Endometrial microvascular endothelial cells (primary cell): ENCODE results near the gene ETS1. TPM values are rescaled to one million over a fixed set of nuclear protein-coding genes. Genes with fewer than 3 reads are reported as not detected.

Experiments
- in situ Hi-C: cut with HindIII; loops from 2 replicates; pipeline ENCODE4 v1.10.0; 2017; ENCODE audit warnings: low sequenced_read_pairs, low pct_unique_long_range_greater_than_20kb; ENCODE audit errors: inconsistent ontology term
- total RNA-seq: library from RNA; depleted of rRNA; stranded (reverse); fragments of >200 nt; gene quantifications from one replicate; pipeline ENCODE4 v1.2.3, GENCODE V29; 2015; ENCODE audit errors: inconsistent ontology term

ETS1 gene, protein sequence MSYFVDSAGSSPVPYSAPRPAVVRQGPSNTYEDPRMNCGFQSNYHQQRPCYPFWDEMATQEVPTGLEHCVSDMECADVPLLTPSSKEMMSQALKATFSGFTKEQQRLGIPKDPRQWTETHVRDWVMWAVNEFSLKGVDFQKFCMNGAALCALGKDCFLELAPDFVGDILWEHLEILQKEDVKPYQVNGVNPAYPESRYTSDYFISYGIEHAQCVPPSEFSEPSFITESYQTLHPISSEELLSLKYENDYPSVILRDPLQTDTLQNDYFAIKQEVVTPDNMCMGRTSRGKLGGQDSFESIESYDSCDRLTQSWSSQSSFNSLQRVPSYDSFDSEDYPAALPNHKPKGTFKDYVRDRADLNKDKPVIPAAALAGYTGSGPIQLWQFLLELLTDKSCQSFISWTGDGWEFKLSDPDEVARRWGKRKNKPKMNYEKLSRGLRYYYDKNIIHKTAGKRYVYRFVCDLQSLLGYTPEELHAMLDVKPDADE
- 35.4 TPM for total RNA-seq

DNA sequence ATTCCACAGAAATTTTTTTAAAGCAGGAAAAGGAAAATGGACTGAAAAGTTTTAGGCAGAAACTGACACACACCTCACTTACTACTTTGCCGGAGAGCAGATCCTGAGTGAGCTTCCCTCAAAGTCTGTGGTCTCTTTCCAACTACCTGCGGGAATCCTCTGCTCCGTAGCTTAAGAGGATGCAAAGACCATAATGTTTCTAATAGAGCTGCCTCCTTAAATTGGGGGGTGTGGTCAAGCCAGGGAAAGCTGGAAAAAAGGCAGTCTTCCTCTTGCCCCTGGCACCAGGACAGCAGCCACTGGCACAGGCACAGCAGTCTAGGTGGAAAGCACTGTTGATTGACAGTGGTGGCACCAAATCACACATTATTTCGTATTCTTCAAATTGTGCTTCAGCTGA is at the start of gene ETS1:
Gene ETS1 (minus strand): TSS at position 144 of the 400 bp plus-strand sequence. CDS start 14,428 bp downstream, outside the sequence.
- in situ Hi-C loops = no loop called here

DNA sequence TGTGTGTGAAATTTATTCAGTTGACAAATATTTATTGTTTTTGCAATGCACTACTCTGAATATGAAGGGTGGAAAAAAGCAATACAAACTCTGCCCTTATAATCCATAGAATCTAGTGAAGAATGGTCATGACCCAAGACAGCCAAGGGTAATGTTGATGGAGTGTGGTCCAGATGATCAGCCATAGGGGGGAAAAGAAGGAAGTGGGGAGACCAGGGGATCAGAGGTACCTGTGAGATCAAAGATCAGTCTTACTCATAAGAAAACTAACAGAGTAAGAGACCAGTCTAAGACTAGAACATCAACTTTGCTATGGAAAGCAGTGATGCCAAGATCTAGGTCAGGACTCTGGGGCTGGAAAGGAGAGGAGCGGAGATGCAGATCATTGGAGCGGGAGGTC is 47.0 kb upstream of the ETS1 start:
- in situ Hi-C loops = loop anchor here (25.0 kb wide), 2 partner anchors 322 to 447 kb away; no protein-coding TSS in a partner anchor

DNA sequence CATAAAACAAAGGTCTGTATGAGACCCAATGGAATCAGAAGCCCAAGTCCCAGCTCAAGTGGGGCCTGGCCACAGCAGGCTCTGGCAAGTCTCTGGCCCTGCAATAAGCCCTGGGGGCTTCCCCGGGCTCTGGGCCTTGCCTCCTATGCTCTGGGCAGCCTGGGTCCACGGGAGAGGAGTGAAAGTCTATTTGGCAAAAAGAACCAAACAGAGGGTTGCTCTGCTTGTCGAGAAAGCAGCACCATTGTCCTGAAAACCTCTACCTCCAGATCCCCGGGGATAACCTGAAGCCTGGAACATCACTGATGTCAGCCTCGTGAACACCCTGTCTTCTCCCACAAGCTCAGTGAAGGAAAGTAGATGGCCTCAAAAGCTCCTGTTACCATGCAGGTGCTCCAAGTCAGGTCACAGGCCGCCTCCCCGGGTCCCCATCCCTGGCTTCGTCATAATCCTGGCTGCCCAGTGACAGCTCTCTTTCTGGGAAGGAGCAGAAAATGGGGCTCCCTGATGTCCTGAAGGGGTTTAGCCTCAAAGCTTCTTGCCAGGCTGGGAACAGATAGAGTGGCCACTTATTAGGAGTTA is 46.1 kb upstream of the ETS1 start:
- in situ Hi-C loops = loop anchor here (25.0 kb wide), 2 partner anchors 321 to 446 kb away; no protein-coding TSS in a partner anchor

DNA sequence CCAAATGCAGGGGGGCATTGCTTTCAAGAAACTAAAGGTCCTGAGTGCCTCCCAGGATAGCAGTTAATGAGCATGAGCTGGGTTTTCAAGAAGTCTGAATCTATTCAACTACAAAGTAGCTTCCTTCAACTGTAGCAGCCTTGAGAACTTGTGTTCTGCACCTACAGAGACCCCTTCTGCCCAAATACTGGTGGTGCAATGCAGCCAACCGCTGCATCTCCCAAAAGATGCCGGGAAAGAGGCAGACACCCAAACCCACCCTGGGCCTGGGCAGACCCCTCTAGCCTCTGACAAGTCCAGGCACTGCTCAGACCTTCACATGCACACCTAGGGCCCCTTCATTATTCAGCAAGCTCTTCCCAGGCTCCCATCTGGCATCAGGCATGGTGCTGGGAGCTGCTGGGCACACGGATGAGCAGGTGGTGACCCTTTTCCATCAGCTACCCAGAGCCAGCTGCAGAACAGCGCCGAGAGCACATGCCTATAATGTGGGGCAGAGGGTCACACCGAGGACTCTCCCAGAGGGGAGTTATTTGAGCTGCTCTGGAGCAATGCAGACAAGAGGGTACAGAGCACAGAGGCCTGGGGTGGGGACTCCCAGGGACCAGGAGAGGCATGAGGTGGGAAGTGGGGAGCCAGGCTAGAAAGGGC is 44.9 kb upstream of the ETS1 start:
- in situ Hi-C loops = loop anchor here (25.0 kb wide), 2 partner anchors 320 to 445 kb away; no protein-coding TSS in a partner anchor

DNA sequence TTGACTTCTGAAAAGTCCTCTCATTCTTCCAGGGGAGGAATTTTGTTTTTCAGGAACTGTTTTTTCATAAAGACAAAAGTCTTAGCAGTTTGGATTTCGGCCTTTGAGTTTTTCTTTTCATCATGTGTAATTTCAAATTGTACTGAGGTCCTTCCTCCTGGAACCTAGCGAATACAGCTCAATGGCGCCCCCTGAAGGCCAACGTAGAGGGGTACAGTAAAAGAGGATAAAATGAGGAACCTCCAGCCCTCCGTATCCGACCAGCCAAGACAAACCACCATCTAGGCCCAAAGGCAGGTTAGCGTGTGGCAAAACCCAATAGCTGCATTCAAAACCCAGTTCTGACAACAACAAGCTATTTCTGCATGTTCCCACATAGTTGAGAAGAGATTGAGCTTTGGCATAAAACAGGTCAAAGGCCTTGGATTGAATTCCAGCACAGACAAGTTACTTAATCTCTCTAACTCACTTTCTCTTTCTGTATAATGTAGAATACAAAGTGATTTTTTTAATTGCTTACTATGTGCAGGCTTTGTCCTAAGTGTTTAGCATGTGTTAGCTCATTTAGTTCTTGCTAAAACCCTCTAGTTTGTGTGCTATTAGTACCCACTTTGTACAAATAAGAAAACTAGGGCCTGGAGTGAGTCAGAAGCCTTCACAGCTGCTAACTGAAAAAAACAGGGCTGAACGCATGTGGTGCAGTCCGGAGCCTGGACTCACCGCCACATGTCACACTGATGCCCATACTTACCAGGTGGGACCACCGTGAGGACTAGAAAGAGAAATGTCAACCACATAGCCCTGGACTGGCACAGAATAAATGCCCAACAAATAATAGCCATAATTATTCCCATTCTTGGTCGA is 43.2 kb upstream of the ETS1 start:
- in situ Hi-C loops = loop anchor here (25.0 kb wide), 2 partner anchors 318 to 443 kb away; no protein-coding TSS in a partner anchor

DNA sequence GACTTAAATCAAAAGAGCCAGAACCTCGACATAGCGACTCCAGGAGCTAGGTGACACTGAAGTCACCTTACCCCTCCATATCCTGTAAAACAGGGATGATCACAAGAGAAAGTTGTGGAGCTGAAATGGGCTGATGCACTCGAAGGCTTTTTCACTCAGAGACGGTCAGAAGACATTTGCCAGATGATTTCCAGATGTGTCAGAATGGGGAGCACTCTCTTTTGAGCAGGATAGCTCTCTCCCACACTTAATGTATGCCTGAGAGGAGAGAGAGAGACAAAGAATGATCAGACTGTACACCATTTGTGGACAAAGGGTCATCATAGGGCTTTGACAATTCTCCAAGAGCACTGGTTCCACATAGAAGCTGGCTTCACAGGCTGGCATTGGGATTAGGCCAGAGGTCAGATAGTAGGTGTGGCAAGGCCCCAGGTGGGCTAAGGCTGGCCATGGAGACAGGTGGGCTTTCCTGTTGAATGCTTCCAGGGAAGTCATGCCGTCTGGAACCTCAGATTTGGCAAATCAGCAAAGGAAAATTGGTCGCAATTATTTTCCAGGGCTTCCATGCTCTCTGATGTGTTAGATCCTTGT is 42.3 kb upstream of the ETS1 start:
- in situ Hi-C loops = loop anchor here (25.0 kb wide), 2 partner anchors 317 to 442 kb away; no protein-coding TSS in a partner anchor

DNA sequence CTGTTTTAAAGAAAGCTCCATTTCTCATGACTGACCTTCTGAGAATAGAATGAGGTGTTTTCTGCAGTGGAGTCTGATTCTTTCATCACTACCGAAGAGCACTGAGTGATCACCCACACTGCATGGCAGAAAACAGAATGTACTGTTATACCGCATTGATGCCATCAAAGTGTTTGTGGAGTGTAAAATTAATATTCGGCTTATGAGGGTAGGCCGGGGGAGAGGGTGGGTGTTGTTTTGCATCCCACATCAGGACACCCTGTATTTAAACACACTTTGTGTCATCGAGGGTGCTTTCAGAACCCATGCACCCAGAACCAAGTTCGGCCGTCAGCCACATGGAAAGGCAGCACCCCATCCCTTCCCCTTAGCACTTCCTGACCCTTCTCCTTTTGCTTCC is 41.3 kb upstream of the ETS1 start:
- in situ Hi-C loops = loop anchor here (25.0 kb wide), 2 partner anchors 316 to 441 kb away; no protein-coding TSS in a partner anchor

DNA sequence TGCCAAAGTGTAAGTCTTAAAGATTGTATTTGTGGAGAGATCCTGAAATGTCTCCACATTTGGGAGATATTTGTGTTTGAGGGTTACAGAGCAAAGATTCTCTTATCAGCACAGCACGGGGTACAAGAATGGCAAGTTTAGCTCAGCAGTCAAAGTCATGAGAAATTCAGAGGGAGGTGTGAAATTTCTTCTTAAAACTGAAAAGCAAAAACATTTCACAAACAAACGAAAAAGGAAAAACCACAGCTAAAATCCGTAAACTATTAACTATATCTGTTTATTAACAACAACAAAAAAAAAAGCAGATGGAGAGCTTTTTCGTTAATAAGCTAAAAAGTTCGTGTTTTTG is 40.9 kb upstream of the ETS1 start:
- in situ Hi-C loops = loop anchor here (25.0 kb wide), 2 partner anchors 316 to 441 kb away; no protein-coding TSS in a partner anchor

DNA sequence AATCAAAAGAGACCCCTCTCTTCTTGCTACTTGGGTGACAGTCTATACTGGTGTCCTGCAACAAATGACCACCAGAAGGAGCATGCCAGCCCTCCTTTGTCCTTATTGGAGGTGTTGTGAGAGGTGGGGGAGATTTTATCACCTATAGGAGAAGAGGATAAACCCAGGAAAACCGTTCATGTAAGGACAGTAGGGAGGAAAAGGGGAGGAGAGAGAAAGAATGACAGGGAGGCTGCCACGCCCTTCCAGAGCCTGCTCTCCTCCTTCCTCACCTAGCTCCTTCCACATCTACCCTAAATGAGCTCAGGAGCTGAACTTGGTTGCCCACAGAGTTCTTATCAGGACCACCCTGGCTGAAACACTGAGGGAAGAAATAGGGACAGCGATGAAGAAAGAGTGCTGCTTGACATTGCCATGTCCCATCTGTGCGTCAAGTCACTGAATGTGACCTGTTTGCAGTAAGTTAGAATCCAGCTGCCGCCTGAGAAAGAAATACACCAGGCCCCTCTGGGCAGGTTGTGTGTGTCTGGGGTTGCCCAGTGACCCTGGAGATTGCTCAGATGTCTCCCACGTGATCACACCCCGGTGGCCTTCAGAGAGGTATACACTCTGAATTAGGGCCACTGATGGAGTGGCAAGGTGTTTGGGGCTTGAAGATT is 40.4 kb upstream of the ETS1 start:
- in situ Hi-C loops = loop anchor here (25.0 kb wide), 2 partner anchors 315 to 440 kb away; no protein-coding TSS in a partner anchor

DNA sequence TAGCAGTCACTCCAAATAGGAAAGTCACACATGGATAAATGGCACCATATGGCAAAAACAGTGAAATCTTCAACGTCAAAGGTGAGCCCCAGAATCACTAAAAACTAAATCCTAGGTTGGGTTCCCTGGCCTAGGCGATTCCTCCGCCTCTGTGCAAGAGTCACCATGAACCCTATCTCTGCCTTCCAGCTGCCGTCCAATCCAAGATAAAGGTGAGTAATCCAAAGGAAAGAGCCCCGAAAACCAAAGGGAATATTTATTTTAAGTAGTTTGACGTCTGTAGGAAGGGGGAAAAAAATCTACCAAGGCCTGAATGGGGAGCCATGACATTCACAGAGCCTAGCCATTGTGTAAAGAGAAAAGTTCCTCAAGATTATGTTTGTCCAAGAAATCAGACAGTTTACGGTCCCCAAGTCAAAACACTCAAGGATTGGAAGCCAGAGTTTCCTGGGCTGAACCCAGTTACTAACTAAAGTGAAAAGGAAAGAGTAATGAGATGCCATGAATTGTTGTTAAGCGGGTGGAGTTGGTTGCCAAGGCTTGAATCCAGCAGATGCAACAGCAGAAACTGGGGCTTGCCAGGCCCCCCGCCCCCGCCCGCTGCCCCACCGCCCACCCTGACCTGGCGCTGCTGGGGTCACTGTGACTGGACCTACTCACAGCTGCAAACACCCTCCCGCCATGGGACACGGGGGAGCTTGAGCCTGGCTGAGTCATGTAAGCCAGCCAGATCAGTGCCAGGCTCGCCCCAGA is 39.7 kb upstream of the ETS1 start:
- in situ Hi-C loops = loop anchor here (25.0 kb wide), 2 partner anchors 315 to 440 kb away; no protein-coding TSS in a partner anchor

DNA sequence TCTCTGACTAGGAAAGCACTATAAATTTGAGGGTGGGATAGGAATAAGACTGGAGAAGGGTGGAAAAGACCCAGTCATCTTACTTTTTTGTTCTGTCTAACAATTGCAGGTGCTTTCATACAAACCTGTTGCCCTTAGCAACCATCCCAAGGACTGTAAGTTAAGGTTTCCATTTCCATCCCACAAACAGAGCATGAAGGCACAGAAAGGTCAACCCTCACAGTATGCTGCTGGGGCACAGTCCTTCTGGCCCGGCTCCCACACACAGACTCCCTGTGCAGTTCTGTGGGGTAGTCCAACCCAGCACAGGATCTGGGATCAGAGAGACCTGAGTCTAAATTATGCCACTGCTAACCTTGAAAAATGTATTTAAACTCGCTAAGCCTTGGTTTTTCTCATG is 38.4 kb upstream of the ETS1 start:
- in situ Hi-C loops = loop anchor here (25.0 kb wide), 2 partner anchors 313 to 438 kb away; no protein-coding TSS in a partner anchor

DNA sequence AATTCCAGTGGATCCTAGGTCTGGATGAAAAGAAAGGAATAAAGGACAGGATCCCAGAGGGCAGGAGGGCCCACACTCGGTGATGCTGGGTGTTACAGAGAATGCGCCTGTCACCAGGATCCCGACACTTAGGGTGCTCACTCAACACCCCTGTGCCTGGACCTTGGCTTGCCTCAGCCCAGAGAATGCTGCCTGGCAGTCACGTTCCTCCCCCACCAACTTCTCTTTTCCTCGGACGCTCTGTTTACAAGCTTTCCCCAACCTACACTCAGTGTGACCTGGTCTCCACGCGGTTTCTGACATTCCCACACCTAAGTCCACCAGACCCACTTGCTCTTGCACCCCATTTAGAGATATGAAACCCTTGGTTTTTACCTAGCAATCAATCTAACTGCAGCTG is 38.0 kb upstream of the ETS1 start:
- in situ Hi-C loops = loop anchor here (25.0 kb wide), 2 partner anchors 313 to 438 kb away; no protein-coding TSS in a partner anchor

DNA sequence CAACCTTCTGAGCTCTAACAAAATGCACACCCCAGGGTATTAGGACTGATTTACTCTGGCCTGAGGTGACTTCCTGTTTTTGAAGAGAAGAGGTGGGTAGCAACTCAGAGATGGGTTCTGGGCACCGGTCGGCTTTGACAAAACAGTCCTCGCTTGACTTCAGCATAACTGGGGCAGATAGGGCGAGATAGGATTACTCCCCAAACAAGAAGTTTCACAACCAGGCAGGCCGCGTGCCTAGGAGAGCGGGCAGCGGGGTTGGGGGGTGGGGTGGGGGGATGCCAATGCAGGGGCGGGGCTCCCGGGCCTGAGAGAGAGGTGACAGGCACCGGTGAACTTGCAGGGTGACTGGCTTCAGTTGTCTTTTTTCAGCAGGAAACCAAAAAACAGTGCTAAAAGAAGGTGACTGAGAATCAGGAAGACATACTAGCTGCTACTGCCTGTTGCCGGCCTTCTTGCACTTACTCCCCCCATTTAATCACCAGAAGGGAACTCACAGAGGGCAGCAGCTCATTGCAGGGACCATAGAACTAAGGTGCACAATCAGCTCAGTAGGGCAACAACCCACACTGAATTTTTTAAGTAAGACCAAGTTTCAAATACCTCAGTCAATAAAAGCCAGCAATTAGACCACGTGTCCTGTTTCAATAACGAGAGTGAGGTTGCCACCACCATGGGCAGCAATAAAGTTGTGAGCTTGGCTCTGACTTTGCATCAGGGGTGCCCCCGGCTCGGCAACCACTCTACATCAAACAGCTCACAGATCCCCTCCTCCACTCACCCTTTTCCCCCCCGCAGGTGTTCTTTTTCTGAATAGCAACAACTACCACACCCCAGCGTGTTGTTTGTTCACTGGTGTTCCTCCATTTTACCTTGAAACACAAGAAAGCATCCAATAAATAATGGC is 37.2 kb upstream of the ETS1 start:
- in situ Hi-C loops = loop anchor here (25.0 kb wide), 3 partner anchors 112 to 437 kb away; no protein-coding TSS in a partner anchor

DNA sequence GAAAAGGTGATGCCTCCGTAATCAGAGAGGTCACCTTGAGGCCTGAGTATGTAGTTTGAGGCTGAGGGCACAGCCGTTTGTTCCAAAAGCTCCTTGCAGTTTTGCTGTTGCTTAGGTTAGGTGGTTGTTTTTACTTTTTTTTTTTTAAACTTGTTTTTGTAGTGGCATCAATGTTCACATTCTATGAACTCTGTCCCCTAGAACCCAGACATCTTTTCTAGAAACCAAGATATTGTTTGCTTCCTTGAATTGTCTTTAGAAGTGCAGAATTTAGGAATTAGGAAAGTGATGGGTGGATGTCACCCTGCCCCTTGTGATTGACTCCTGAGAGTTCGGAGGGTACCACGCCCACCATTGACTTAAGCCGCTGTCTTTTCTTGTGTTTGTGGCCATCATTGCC is 35.7 kb upstream of the ETS1 start:
- in situ Hi-C loops = loop anchor here (25.0 kb wide), 1 partner anchor 111 kb away; no protein-coding TSS in a partner anchor
